GM15510 (cell line): Measurements from ENCODE around the gene PHKA1.
"Not testable (repeated sequence)": the region's sequence is repeated elsewhere in the genome, so short reads cannot be mapped to it uniquely, and the experiment has no call there.

Source experiments
- POLR2A ChIP-seq: IDR thresholded peaks from 3 replicates; pipeline ENCODE4 v1.6.1; 2011; ENCODE audit warnings: borderline replicate concordance; ENCODE audit not compliant: insufficient read length; ENCODE audit errors: extremely low read depth

The PHKA1 gene

DNA sequence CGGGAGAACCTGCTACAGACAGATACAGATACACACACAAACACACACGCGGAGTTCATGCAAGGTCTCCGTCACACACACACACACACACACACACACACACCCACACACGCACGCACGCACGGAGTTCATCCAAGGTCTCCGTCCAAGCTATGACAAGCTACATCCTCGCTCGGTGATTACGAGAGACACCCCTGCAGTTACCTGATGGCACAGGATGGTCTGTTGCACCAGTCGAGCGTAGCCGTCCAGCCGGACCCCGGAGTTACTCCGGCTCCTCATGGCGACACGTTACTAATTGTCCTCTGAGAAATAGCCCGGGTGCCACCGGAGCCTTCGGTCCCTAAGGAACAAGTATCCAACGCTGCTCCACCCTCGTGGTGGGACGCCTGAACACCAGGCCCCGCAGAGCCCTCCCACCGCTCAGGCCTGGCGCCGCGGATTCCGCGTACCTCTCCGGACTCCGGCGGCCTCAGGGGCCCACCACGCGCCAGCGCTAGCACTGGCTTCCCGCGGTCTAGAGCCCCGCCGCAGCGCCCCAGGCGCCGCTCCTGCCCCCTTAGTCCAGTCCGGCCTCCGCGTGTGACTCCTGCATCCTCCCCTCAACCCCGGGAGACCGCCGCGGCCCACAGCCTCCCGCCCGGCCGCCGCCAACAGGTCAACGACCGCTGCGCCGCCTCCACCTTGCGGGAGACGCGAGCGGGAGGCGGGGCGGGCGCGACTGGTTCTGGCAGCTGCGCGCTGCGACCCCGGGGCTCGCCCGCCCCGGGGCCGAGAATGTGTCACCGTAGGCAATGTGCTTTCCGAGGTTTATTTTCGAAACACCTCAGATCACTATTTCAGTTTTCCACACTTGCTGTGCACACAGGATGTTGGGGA, at the start of gene PHKA1:
Gene PHKA1 (minus strand): TSS at position 708 of the 879 bp plus-strand sequence. CDS start 426 bp downstream, at position 282.
- not testable (repeated sequence) for TF ChIP-seq POLR2A

- no peak for TF ChIP-seq POLR2A
Observed at GRCh38 chrX:72735561-72735960, 21.5 kb upstream of the PHKA1 start.

DNA sequence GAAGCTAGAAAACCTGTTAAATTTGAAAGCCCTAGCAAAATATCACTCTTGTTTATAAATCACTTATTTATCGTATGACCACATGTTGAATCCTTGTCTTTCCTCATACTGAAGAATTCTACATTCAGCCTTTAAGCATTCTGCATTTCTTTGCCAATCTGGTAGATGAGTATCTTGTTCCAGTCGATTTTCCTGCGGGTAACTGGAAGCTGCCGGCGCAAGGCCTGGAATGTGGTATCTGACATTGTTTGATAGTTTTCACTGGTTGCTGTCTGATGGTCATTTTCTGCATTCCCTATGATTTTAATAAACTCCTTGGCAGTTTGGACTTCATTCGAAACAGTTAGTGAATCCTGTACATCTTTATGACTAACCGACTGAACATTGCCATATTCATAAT, 13.7 kb upstream of the PHKA1 start:
- no peak for TF ChIP-seq POLR2A

DNA sequence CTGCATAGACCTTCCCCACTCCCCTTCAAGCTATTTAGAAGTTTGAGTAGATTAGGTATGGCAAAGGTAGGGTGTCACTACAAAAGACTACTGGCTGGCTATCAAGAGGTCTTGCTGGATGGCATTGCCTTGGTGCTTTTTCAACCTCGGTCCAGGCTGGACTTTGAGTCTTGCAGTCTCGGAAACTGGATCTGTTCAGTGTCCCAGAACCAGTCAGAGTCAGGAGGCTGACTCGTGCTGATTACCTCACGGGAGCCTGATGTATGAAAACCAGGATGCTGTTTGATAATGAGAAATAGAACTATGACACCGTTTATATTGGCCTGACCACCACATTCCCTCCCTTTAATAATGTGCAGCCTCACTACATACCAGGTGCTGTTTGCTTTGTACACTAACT, 2.7 kb upstream of the PHKA1 start:
- no peak for TF ChIP-seq POLR2A

DNA sequence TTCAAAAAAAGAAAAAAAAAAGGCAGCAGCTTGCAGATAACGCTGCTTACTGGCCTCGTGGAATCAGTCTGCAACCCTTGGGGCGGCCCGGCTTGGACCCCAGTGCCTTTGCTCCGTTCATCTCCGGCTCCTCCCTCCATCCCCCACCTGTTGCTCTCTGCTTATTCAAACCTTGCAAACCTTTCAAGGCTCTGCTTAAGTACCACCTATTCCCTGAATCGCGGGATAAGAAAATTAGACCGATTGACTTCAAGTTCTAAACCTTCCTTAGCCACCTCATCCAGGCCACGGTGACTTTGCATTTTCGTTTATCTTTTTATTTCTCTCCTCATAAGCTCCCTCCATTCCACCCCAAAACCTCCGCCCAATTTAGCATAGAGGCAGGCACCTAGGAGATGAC, 1.4 kb upstream of the PHKA1 start:
- no peak for TF ChIP-seq POLR2A

DNA sequence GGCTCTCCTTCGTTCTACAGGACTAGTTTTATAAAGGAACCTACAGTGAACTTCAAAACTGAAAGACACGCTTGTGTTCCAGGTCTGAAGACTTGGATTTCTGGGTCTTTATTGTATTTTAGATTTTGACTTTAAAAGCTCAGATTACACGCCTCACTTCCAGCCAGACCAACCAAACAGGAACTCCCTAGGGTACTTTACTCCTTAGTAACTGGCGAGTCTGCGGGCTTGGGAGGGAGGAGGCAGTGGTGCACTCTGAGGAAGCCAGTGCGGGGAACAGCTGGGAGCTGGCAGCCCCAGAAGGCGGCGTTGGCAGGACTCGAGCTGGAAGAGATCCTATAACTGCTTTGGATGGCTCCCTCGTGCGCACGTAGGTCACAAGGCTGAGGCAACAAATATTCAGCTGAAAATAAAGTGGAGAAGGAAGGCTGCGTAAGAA, 391 bp upstream of the PHKA1 start:
- TF ChIP-seq POLR2A: no peak

DNA sequence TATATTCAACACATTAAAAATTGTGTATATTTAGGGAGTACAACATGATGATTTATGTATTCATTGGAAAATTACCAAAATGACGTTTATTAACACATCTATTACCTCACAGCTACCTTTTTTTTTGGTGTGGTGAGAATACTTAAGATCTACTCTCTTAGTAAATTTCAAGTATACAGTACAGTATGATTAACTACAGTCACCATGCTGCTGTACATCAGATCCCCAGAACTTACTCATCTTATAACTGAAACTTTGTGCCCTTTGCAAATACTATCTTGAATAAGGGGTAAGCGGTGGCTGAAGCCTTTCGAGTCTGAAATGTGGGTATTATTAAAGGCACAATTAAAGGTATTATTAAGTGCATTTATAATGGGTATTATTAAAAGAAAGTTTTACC, 976 bp downstream of the PHKA1 start:
- no peak for TF ChIP-seq POLR2A

GRCh38 chrX:72712094-72712755, 1.9 kb downstream of the PHKA1 start:
- no peak for TF ChIP-seq POLR2A

GRCh38 chrX:72705814-72706213, 8.3 kb downstream of the PHKA1 start:
- TF ChIP-seq POLR2A: no peak

DNA sequence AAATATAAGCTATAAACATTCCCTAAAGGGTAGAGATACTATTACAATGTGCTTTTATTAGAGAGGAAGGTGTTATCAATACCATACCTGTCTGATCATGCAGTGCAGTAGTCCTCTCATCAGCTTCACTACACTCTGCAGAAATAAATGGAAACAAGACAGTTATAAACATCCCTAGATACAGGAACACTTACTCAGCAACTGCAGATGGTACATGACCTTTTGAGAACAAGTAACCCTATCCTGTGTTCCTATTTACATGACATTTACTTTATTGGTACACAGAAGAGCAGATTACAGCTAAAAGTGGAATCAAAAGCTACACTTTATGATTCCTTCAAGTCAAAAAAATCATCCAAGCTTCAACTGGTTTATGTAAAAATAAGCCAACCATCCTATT, 9.0 kb downstream of the PHKA1 start:
- no peak for TF ChIP-seq POLR2A

DNA sequence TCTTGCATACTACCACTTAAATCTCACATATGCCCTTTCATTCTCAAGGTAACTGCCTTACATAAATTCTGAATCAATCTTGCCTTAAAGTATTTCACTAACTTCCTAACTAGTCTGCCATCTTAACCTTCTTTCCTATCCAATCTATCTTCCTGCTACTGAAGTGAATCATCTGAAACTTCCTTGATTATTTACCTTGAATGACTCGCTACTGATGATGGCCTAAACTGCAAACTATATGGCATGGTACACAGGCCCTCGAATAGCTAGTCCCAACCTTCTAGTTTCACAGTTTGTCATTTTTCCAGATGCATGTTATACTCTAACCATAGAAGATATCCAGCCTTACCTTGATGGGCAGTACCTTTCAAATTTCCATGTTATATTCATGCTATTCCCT, 19.9 kb downstream of the PHKA1 start:
- TF ChIP-seq POLR2A: no peak

- no peak for TF ChIP-seq POLR2A
Observed at GRCh38 chrX:72693477-72693876, 20.6 kb downstream of the PHKA1 start.

DNA sequence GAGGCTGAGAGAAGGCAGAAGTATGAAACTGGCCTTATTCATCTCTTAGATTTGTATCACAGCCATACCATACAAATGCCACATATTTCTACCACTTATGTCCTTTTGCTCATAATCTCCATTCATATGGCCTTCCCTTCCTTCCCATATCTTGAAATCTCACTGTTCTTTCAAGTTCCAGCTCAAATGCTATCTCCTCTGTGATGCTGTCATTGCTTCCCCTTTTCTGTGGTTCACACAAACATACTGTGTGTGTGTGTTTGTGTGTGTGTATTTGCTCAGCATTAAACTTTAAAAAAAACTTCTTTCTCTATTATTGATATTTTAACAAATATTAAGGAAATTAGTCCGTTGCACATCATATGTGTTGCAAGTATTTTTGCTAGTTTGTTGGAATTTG, 26.7 kb downstream of the PHKA1 start:
- TF ChIP-seq POLR2A: no peak

DNA sequence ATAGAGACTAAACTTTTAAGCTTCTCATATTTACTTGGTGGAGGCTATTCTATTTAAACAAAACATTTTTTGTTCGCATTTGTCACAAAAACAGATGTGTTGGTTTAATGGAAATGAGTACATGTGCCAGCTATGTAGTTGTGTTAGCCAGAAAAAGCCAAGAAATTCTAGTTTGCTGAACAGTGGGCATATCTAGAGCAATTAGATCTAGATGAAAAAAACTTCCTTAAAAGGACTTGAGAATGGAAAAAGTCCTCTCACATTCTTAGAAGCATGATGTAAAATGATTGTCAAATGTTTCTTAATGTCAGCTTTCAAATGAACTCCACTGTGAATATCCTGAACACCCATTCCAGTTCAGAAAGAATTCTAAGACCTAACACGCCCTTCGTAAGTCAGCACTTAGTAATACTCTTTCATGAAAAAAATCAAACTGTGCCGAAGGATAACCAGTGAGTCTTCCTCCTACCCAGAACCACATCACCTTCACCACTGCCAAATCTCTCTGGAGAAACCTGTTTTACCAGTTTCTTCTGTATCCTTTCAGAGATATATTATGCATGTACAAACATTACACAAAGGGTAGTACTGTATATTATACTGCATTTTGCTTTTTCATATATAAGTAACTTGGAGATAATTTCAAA, 28.2 kb downstream of the PHKA1 start:
- no peak for TF ChIP-seq POLR2A

DNA sequence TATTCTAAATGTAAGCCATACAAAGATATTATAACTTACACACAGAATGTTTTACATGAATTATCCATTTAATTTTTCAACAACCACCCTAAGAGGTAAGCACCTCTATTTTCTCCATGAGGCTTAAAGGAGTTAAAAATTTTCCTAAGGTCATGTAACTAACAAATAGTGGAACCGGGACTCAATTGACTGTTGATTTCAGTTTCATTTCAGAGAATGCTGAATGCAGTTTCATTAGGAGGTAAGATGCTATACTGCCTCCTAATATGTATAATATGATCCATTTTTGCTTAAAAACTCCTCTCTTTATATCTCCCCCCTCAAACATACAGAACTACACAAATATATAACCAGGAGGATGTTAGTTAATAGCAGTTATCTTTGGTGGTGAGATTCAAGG, 29.1 kb downstream of the PHKA1 start:
- no peak for TF ChIP-seq POLR2A
